NCI-H345 treated with DMSO at 0.1 percent for 48 hours (cell line): ENCODE measurements around the gene RSRC1.

Source experiments
- DNase-seq: peaks from one replicate; lab custom pipeline; 2025; ENCODE audit not compliant: unreplicated experiment; lab: John Stamatoyannopoulos, UW

The RSRC1 gene

GRCh38 chr3:158569794-158570193, 459.9 kb downstream of the RSRC1 start:
- DNase-seq, result no peak

- DNase-seq, result peak; percentile 54
Measured at GRCh38 chr3:158570999-158571702, 461.3 kb downstream of the RSRC1 start, which contains the start of gene MLF1. TSS of gene MLF1 (plus strand) at chr3:158571194. CDS start at chr3:158571301, 107 bp downstream.

GRCh38 chr3:158571969-158572765, 462.3 kb downstream of the RSRC1 start:
- no peak for DNase-seq

DNA sequence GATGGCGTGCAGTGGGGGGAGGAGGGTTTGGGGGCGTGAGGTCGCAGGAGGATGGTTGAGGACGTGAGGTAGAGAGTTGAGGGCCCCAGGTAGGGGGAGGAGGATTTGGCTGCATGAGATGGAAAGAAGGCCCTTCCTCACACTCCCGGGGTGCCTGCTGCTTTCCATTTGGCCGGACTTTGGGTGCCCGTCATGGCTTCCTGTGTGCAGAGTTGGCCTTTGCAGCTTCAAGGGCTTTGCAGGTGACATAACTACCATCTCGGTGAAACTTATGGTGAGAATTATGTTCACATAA, 462.8 kb downstream of the RSRC1 start:
- no peak for DNase-seq

DNA sequence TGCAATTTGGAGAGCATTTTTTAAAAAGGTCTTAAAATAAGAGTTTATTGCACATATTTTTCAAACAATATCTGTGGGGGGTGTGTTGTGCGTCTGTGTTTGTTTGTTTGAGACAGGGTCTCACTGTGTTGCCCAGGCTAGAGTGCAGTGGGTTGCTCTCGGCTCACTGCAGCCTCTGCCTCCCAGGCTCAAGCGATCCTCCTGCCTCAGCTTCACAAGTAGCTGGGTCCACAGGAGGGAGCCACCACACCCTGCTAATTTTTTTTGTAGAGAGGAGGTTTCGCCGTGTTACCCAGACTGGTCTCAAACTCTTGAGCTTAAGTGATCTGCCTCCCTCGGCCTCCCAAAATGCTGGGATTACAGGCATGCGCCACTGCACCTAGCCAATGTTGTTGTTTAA, 463.8 kb downstream of the RSRC1 start:
- no peak for DNase-seq

DNA sequence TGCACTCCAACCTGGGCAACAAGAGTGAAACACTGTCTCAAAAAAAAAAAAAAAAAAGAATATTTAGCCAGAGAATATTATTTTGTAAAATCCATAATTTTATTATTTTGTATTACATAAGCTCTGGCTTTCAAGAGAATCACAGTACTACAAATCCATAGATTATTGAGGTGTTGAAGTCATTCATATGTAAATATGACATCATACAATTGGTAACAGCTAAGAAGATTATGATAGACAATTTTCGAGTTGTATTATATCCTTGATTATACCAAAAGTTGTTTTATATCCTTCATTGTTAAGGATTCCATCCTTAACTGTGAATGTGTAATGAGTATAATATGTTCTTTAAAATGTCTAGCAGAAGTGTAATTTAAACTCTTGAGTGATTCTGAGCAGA, 464.8 kb downstream of the RSRC1 start:
- no peak for DNase-seq

- DNase-seq, result no peak
Measured at GRCh38 chr3:158590223-158590622, 480.3 kb downstream of the RSRC1 start.
